GM20000 (cell line): ENCODE measurements around the gene LHPP.

Source experiments
- DNase-seq: peaks from one replicate; pipeline ENCODE4 v3.0.0; 2012; ENCODE audit warnings: low spot score
- CTCF ChIP-seq: IDR thresholded peaks from 2 replicates; pipeline ENCODE4 v1.5.1; 2012; ENCODE audit warnings: mild to moderate bottlenecking, control low read depth; ENCODE audit errors: extremely low read depth, missing control alignments

The LHPP gene

DNA sequence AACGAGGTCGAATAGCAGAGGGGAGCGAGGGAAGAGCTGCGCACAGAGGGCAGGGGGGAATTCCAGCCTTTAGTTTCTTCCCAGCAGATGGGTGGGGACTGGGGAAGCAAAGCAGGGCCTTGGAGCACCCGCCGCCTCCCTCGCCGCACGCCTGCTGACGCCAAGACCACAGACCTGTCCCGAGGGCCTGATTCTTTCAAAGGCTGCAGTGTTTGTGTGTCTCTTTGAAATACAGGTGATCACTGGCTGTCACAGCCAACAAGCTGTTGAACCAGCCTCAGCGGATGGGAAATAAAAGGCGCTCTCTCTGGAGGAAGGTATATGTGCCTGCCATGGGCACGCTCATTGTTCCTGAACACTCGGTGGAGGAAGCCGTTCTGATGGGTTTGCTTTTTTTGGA lies 163.3 kb downstream of the LHPP start:
- no peak for DNase-seq
- no peak for TF ChIP-seq CTCF

GRCh38 chr10:124625831-124626238 lies 164.2 kb downstream of the LHPP start:
- TF ChIP-seq CTCF = no peak
- DNase-seq = no peak

DNA sequence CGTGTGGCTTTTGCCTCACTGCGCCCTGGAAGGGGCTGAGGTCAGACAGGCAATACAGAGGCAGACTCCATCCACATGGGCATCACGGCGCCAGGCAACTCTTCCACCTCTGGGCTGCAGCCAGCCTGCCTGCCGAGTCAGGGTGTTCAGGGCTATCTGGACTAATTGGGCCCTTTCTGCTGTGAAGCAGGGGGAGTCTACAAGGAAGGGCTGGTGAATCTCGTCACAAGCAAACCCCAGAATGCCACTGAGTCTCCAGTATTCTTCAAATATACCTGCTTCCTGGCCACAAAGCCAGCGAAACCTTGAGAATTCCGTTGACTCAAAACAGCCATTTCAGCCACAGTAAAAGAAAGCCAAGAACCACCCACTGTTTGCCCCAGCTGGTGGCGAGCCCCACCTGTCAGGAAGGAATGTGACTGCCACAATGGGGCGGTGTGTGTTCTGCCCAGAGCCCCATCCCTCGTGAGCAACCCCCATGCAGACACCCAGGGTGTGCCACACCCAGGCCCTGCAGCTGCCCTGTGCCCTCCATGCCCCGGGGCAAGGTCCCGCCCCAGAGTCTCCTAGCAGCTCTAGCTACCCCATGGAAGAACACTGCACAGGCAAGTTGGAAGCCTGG lies 165.2 kb downstream of the LHPP start:
- TF ChIP-seq CTCF = no peak
- DNase-seq = no peak

DNA sequence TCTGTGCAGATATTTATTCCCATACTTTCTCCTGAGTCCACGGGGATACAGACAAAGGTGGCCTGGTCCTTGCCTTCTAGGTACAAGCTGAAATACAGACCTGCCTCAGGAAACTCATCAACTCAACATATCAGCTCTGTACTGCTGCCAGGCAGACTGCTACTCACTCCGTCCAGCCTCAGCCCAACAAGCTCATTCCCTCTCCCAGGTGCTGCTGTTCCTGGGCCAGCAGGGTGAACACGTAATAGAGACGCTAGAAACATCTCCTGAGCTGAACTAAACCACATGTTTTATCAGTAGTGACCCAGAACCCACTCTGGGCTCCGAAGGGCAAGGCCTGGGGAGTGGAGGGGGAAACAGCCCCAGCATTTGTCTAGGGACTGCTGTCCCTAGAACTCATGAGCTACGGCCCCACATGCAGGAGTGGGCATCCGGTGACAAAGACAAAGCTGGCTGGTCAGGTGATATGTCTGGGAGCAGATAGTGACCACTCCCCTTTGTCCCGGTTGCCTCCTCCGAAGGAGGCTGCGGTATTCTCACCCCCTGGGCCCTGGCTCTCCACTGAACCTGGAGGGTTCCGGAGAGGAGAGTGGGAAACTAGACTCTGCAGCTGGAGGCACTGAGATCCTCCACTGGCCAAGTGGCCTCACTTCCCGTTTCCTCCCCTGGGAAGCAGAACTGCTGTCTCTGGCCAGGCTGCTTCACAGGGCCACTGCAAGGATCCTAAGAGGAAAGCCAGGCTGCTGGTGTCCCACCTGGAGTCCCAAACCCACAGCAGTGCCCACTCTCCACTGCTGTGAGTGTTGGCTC lies 166.4 kb downstream of the LHPP start:
- no peak for TF ChIP-seq CTCF
- DNase-seq = no peak

- no peak for DNase-seq
- TF ChIP-seq CTCF = no peak
Measured at GRCh38 chr10:124628676-124629021, 167.0 kb downstream of the LHPP start.

- no peak for DNase-seq
- no peak for TF ChIP-seq CTCF
Measured at GRCh38 chr10:124629415-124629814, 167.8 kb downstream of the LHPP start.

- no peak for TF ChIP-seq CTCF
- DNase-seq = no peak
Measured at GRCh38 chr10:124629842-124630241, 168.2 kb downstream of the LHPP start.
